ENCODE data around the gene ZBTB1. TPM values are rescaled to one million over a fixed set of nuclear protein-coding genes. Genes with fewer than 3 reads are reported as not detected.

The ZBTB1 gene
- total RNA-seq, 1 experiment from 2014 or later: 97.5 TPM

DNA sequence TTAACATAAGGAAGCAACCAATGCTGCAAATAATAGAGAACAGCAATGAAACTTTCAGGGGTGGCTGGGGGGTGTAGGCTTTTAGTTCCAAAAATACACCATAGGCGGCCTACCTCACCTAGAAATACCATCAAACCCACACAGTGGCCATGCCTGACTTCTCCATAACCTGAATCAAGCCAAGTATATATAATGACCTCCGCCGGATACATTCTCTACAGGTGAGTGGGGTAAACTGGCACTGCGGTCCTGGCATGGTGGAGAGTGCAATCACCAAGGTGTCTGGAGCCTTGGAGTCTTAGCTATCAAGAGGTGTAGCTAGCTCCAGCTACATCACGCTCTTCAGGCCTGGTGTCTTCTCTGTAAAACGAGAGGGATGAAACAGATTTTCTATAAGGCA is 2.1 kb upstream of the ZBTB1 start:
- Histone ChIP-seq H3K4me3 (ENCODE audit: low read length) (peak overlapping the region; percentile 77), H2AFZ (ENCODE audit: low read length) (no peak overlapping the region), H3K9me2 (replicated peaks; ENCODE audit: insufficient read depth, low read length) (no peaks in the 10 kb centered on the region), H3K4me2 (ENCODE audit: low read depth, low read length, poor library complexity, severe bottlenecking) (peak overlapping the region; percentile 98), H3K79me2 (ENCODE audit: low read length) (peaks cover 79% of the 10 kb centered on the region), H3K36me3 (ENCODE audit: insufficient read depth, low read length) (peaks cover 11% of the 10 kb centered on the region), H3K27me3 (ENCODE audit: low read length) (no peaks in the 10 kb centered on the region), H3K4me1 (ENCODE audit: low read length) (peaks cover 51% of the 10 kb centered on the region), H3K9me3 (ENCODE audit: low read length) (no peaks in the 10 kb centered on the region), H3K27ac (ENCODE audit: low read length) (peak overlapping the region; percentile 96), H4K20me1 (ENCODE audit: insufficient read depth, low read depth, low read length) (no peaks in the 10 kb centered on the region; the same call in 1 of the 2 replicates), H3K9ac (ENCODE audit: low read length) (peak overlapping the region; percentile 97)
- DNase-seq: peak; percentile 72

DNA sequence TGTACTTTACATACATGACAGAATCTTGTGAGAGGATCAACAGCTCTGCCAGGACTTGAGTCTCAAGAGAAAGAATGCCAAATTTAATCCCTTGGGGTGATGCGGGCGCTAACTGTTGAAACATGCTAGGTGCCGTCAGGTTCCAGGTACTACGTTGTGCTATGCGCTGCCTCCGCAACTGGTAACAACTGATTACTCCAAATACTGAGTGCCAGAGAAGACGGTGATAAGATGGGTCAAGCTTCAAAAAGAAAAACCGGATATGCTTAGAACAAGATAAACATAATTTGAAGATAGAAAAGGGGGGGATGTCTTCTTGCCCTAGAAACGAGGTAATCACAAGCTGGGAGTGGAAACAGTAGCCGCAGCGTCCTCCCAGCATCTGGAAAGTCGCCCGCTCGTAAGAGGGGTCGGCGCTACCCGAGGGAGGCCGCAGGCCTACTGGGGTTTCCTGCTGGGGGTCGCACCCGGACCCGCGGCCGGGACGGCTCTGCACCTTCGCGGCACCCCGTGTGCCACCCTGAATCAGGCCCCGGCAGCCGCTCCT is 1.6 kb upstream of the ZBTB1 start:
- H3K36me3 ChIP-seq (ENCODE audit: insufficient read depth, low read length): peaks cover 11% of the 10 kb centered on the region
- no peaks in the 10 kb centered on the region for H3K9me3 ChIP-seq (ENCODE audit: low read length)
- H3K27ac ChIP-seq (ENCODE audit: low read length): peak overlapping the region; percentile 96
- peak overlapping the region; percentile 27; the same call in 1 of the 2 replicates for H2AFZ ChIP-seq (ENCODE audit: low read length)
- DNase-seq: peak; percentile 81
- peaks cover 52% of the 10 kb centered on the region for H3K4me1 ChIP-seq (ENCODE audit: low read length)
- peak overlapping the region; percentile 97 for H3K9ac ChIP-seq (ENCODE audit: low read length)
- H3K4me3 ChIP-seq (ENCODE audit: low read length): peak overlapping the region; percentile 77
- H4K20me1 ChIP-seq (ENCODE audit: insufficient read depth, low read depth, low read length): no peaks in the 10 kb centered on the region; the same call in 1 of the 2 replicates
- no peaks in the 10 kb centered on the region for H3K27me3 ChIP-seq (ENCODE audit: low read length)
- H3K9me2 ChIP-seq (replicated peaks; ENCODE audit: insufficient read depth, low read length): no peaks in the 10 kb centered on the region
- peaks cover 79% of the 10 kb centered on the region for H3K79me2 ChIP-seq (ENCODE audit: low read length)
- peak overlapping the region; percentile 98 for H3K4me2 ChIP-seq (ENCODE audit: low read depth, low read length, poor library complexity, severe bottlenecking)

DNA sequence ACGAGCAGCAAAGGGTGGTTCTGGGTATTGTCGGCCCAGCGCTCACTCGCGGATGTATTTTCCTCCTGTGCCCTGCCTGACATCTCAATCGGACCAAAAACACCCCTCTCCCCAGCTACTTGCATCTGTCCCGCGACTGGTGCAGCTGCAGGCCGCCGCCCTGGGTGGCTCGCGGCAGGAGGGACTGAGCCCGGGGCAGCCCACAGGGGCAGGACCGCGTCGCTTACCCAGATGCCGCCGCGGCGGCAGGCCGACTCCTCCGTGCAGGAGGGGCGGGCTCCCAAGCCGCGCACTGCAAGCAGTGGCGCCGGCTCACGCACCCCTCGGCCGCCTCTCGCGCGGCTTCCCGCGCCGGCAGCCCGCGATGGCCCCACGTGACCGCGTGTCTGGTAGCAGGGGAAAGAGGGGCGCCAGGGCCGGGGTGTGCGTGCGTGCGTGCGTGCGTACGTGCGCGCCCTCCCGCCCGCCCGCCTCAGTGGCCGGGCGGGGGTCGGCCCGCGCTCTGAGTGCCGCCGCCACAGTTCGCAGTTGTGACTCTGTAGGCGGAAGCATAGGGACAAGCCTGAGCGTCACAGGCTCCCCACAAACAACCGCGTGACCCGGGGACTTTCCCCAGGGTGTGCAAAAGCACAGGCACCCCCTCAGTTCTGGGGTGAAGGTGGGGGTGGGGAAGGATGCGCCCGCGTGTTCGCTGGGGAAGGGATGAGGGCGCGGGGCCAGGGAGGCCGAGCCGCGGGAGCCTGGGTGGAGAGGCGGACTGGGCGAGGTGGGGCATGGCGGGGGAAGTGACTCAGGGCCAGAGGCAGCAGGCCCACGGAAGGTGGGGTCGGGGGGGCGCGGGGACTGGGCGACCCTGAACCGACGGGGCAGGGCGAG is 898 bp upstream of the ZBTB1 start, which contains the start of gene ZBTB25:
Gene ZBTB25, minus strand, starts transcription at position 405 of the 876 bp plus-strand sequence. CDS start 13,305 bp downstream, outside the sequence.
- H4K20me1 ChIP-seq (ENCODE audit: insufficient read depth, low read depth, low read length): no peaks in the 10 kb centered on the region; the same call in 1 of the 2 replicates
- DNase-seq: peak; percentile 99
- peaks cover 83% of the 10 kb centered on the region for H3K79me2 ChIP-seq (ENCODE audit: low read length)
- H3K9ac ChIP-seq (ENCODE audit: low read length): peak within 1 kb of the TSS; percentile 97
- peak within 1 kb of the TSS; percentile 96 for H3K27ac ChIP-seq (ENCODE audit: low read length)
- no peaks in the 10 kb centered on the region for H3K9me3 ChIP-seq (ENCODE audit: low read length)
- H3K36me3 ChIP-seq (ENCODE audit: insufficient read depth, low read length): peaks cover 11% of the 10 kb centered on the region
- no peaks in the 10 kb centered on the region for H3K9me2 ChIP-seq (replicated peaks; ENCODE audit: insufficient read depth, low read length)
- peak within 1 kb of the TSS; percentile 77 for H3K4me3 ChIP-seq (ENCODE audit: low read length)
- peaks cover 59% of the 10 kb centered on the region for H3K4me1 ChIP-seq (ENCODE audit: low read length)
- no peaks in the 10 kb centered on the region for H3K27me3 ChIP-seq (ENCODE audit: low read length)
- peak within 1 kb of the TSS; percentile 27; the same call in 1 of the 2 replicates for H2AFZ ChIP-seq (ENCODE audit: low read length)
- H3K4me2 ChIP-seq (ENCODE audit: low read depth, low read length, poor library complexity, severe bottlenecking): peak within 1 kb of the TSS; percentile 98

- Histone ChIP-seq H3K9me3 (ENCODE audit: low read length) (no peaks in the 10 kb centered on the region), H3K27ac (ENCODE audit: low read length) (peak overlapping the region; percentile 96), H3K9me2 (replicated peaks; ENCODE audit: insufficient read depth, low read length) (no peaks in the 10 kb centered on the region), H3K27me3 (ENCODE audit: low read length) (no peaks in the 10 kb centered on the region), H3K4me1 (ENCODE audit: low read length) (peaks cover 68% of the 10 kb centered on the region), H3K4me3 (ENCODE audit: low read length) (peak overlapping the region; percentile 77), H3K9ac (ENCODE audit: low read length) (peak overlapping the region; percentile 97), H3K4me2 (ENCODE audit: low read depth, low read length, poor library complexity, severe bottlenecking) (peak overlapping the region; percentile 98), H3K36me3 (ENCODE audit: insufficient read depth, low read length) (no peaks in the 10 kb centered on the region; the same call in 1 of the 2 replicates), H2AFZ (ENCODE audit: low read length) (peak overlapping the region; percentile 13; the same call in 1 of the 2 replicates), H3K79me2 (ENCODE audit: low read length) (peaks cover 82% of the 10 kb centered on the region), H4K20me1 (ENCODE audit: insufficient read depth, low read depth, low read length) (no peaks in the 10 kb centered on the region; the same call in 1 of the 2 replicates)
- DNase-seq: peak; percentile 99
Measured at GRCh38 chr14:64504897-64505794, 576 bp downstream of the ZBTB1 start.

DNA sequence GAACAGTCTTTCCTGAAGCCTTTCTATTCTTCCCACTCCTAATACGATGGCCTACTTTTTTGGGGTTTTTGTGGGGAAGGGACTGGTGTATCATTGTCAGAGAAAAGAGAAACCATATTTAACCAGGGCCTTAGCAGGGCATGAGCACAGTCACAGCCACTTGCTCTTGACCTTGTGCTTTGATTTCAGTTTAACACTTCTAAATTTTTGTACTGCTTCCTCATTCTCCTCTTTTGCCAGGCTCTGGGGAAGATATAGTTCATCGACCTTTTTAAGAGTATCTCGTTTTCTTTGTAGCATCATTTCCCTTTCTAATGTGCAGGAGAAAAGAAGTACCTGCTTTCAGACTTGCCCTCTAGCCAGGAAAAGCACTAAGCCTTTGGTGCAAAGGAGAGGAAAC is 2.2 kb downstream of the ZBTB1 start:
- H2AFZ ChIP-seq (ENCODE audit: low read length): no peak overlapping the region
- no peaks in the 10 kb centered on the region; the same call in 1 of the 2 replicates for H3K36me3 ChIP-seq (ENCODE audit: insufficient read depth, low read length)
- H3K9ac ChIP-seq (ENCODE audit: low read length): peak overlapping the region; percentile 97
- H3K4me1 ChIP-seq (ENCODE audit: low read length): peaks cover 68% of the 10 kb centered on the region
- peak overlapping the region; percentile 77 for H3K4me3 ChIP-seq (ENCODE audit: low read length)
- peaks cover 82% of the 10 kb centered on the region for H3K79me2 ChIP-seq (ENCODE audit: low read length)
- no peaks in the 10 kb centered on the region for H3K9me2 ChIP-seq (replicated peaks; ENCODE audit: insufficient read depth, low read length)
- H4K20me1 ChIP-seq (ENCODE audit: insufficient read depth, low read depth, low read length): no peaks in the 10 kb centered on the region; the same call in 1 of the 2 replicates
- H3K9me3 ChIP-seq (ENCODE audit: low read length): no peaks in the 10 kb centered on the region
- peak; percentile 82 for DNase-seq
- H3K27ac ChIP-seq (ENCODE audit: low read length): peak overlapping the region; percentile 96
- H3K27me3 ChIP-seq (ENCODE audit: low read length): no peaks in the 10 kb centered on the region
- H3K4me2 ChIP-seq (ENCODE audit: low read depth, low read length, poor library complexity, severe bottlenecking): peak overlapping the region; percentile 98

DNA sequence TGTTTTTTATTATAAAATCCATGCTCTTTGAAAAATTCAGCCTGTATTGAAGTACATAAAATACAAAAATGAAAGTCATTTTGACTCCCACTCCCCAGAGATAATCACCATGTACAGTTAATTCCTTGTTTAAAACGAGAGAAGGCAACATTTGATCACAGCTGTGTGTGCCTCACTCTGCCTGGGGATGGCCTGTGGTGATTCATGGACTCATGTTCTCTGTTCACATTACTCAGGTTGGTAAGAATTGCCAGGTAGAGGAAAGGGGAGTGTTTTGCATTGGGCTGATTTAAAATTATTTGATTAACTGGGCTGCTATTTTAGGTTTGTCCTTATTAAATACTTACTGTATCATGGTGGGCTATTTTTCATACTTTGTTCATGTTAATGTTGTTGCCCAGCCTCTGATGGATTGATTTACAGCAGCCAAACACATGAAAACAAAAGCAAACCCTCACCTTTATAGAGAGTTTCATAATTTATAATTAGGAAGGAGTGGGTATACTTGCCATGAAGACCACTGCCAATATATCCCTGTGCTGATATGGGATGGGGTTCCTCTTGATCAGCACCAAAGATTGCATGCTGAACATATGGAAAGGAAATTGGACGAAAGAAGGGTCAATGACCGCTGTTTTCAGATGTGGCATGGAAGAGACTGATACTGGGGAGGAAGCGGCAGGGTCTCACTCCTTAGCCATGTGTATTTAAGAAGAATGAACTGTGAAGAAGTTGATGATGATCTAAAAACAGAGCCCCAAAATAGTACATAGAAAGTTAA is 3.0 kb downstream of the ZBTB1 start:
- Histone ChIP-seq H3K9ac (ENCODE audit: low read length) (peak overlapping the region; percentile 97), H2AFZ (ENCODE audit: low read length) (no peak overlapping the region), H3K9me2 (replicated peaks; ENCODE audit: insufficient read depth, low read length) (no peaks in the 10 kb centered on the region), H4K20me1 (ENCODE audit: insufficient read depth, low read depth, low read length) (peaks cover 2% of the 10 kb centered on the region), H3K79me2 (ENCODE audit: low read length) (peaks cover 82% of the 10 kb centered on the region), H3K27me3 (ENCODE audit: low read length) (no peaks in the 10 kb centered on the region), H3K27ac (ENCODE audit: low read length) (peak overlapping the region; percentile 96), H3K4me1 (ENCODE audit: low read length) (peaks cover 65% of the 10 kb centered on the region), H3K4me3 (ENCODE audit: low read length) (peak overlapping the region; percentile 77), H3K4me2 (ENCODE audit: low read depth, low read length, poor library complexity, severe bottlenecking) (peak overlapping the region; percentile 98), H3K36me3 (ENCODE audit: insufficient read depth, low read length) (no peaks in the 10 kb centered on the region; the same call in 1 of the 2 replicates), H3K9me3 (ENCODE audit: low read length) (no peaks in the 10 kb centered on the region)
- DNase-seq: peak; percentile 75

- Histone ChIP-seq H3K9me2 (replicated peaks; ENCODE audit: insufficient read depth, low read length) (no peaks in the 10 kb centered on the region), H3K4me1 (ENCODE audit: low read length) (peaks cover 65% of the 10 kb centered on the region), H3K9ac (ENCODE audit: low read length) (peak overlapping the region; percentile 97), H3K4me2 (ENCODE audit: low read depth, low read length, poor library complexity, severe bottlenecking) (peak overlapping the region; percentile 98), H3K27me3 (ENCODE audit: low read length) (no peaks in the 10 kb centered on the region), H2AFZ (ENCODE audit: low read length) (no peak overlapping the region), H3K27ac (ENCODE audit: low read length) (peak overlapping the region; percentile 96), H3K4me3 (ENCODE audit: low read length) (peak overlapping the region; percentile 77), H3K36me3 (ENCODE audit: insufficient read depth, low read length) (peaks cover 3% of the 10 kb centered on the region; the same call in 1 of the 2 replicates), H3K9me3 (ENCODE audit: low read length) (no peaks in the 10 kb centered on the region), H3K79me2 (ENCODE audit: low read length) (peaks cover 82% of the 10 kb centered on the region), H4K20me1 (ENCODE audit: insufficient read depth, low read depth, low read length) (peaks cover 3% of the 10 kb centered on the region)
- DNase-seq: peak; percentile 70
Measured at GRCh38 chr14:64508215-64508776, 3.7 kb downstream of the ZBTB1 start.

Data from Karpas-422 (cell line).